Fibroblast of the aortic adventitia (primary cell): ENCODE measurements around the gene KNDC1. TPM values are rescaled to one million over a fixed set of nuclear protein-coding genes. Genes with fewer than 3 reads are reported as not detected.

Experiments used
- DNase-seq: peaks from one replicate; pipeline ENCODE4 v3.0.0-alpha.2; 2010; ENCODE audit warnings: low read depth
- H3K4me3 ChIP-seq: 2 replicates; pipeline ENCODE4 v1.5.1; 2011; ENCODE audit warnings: low read depth, mild to moderate bottlenecking, control low read depth, low read length, moderate library complexity
- CTCF ChIP-seq: IDR thresholded peaks from 2 replicates; pipeline ENCODE4 v1.5.1; 2011; ENCODE audit warnings: mild to moderate bottlenecking, low read length, control low read depth, inconsistent platforms; ENCODE audit not compliant: insufficient read depth
- total RNA-seq: library from RNA; depleted of rRNA; stranded (reverse); fragments of >200 nt; gene quantifications from 2 replicates; pipeline ENCODE4 v1.2.3, GENCODE V29; 2012; ENCODE audit warnings: low replicate concordance

The KNDC1 gene
- total RNA-seq, 1 donor, result under 0.01 TPM

GRCh38 chr10:133190225-133190624 is 30.2 kb downstream of the KNDC1 start:
- H3K4me3 ChIP-seq, result no peak overlapping the region
- TF ChIP-seq CTCF, result no peak
- DNase-seq, result no peak

GRCh38 chr10:133191651-133192050 is 31.6 kb downstream of the KNDC1 start:
- TF ChIP-seq CTCF, result no peak
- H3K4me3 ChIP-seq, result no peak overlapping the region
- no peak for DNase-seq

GRCh38 chr10:133194151-133194550 is 34.1 kb downstream of the KNDC1 start:
- DNase-seq, result no peak
- TF ChIP-seq CTCF, result no peak
- H3K4me3 ChIP-seq, result no peak overlapping the region

- DNase-seq, result no peak
- H3K4me3 ChIP-seq, result no peak overlapping the region
- TF ChIP-seq CTCF, result no peak
Measured at GRCh38 chr10:133195096-133195495, 35.1 kb downstream of the KNDC1 start.

- H3K4me3 ChIP-seq, result no peak overlapping the region
- DNase-seq, result no peak
- TF ChIP-seq CTCF, result no peak
Measured at GRCh38 chr10:133195611-133196010, 35.6 kb downstream of the KNDC1 start.

- no peak overlapping the region for H3K4me3 ChIP-seq
- no peak for DNase-seq
- no peak for TF ChIP-seq CTCF
Measured at GRCh38 chr10:133196221-133196915, 36.3 kb downstream of the KNDC1 start.
